Activated CD4-positive, alpha-beta T cell treated with anti-CD3 and anti-CD28 coated beads, Interleukin-2, amount 50 U/mL, for 24 hours (primary cell): Measurements from ENCODE around the gene TMEFF2.

Experiments
- DNase-seq, 2 donors: peaks; one replicate each; pipeline ENCODE4 v3.0.0-alpha.2; 2020; ENCODE audit warnings: low read depth in 1 of 2, low spot score in 1 of 2

The TMEFF2 gene

GRCh38 chr2:191979221-191979730 is 215.5 kb downstream of the TMEFF2 start:
- no peak for DNase-seq

GRCh38 chr2:191977754-191978153 is 217.0 kb downstream of the TMEFF2 start:
- no peak for DNase-seq

- DNase-seq = no peak
Observed at GRCh38 chr2:191976436-191976835, 218.3 kb downstream of the TMEFF2 start.

GRCh38 chr2:191974676-191975075 is 220.1 kb downstream of the TMEFF2 start:
- no peak for DNase-seq

GRCh38 chr2:191970867-191971266 is 223.9 kb downstream of the TMEFF2 start:
- no peak for DNase-seq

DNA sequence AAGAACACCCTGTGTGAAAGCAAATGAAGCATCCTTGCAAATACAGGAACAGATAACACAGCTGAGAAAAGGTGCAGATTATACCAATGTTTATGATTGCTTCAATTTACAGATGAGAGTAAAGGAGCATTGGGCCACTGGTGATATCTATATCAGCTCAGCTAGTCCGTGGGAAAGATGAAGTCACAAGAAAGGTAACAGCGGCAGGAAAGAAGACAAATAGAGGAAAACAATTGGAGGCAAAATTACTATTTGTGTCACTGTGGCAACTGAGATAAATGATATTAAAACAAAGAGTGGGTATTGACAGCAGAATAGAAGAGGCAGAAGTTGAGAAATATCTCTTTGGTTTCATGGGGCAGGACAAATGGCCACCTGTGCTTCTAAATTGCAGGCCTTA is 226.6 kb downstream of the TMEFF2 start:
- no peak for DNase-seq

- no peak for DNase-seq
Observed at GRCh38 chr2:191965733-191966132, 229.0 kb downstream of the TMEFF2 start.

DNA sequence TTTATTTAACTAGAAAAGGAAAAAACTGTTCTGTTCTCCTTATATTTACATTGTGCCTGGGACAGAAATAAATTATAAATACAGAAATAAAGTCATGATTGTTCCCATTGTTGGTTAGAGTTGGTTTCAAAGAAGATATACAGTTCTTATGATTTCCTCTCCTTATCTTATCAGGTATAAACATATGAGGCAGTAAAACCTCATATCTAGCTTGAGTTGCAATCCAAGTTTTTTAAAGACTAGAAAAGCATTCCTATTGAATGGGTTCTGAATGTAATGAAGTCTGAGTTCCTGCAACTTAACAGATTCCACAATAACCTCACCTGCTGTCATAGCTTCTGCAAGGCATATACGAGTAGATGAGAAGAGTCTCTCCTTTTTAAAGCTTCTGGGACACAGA is 233.2 kb downstream of the TMEFF2 start:
- DNase-seq = no peak

GRCh38 chr2:191959209-191959608 is 235.5 kb downstream of the TMEFF2 start:
- DNase-seq = no peak

DNA sequence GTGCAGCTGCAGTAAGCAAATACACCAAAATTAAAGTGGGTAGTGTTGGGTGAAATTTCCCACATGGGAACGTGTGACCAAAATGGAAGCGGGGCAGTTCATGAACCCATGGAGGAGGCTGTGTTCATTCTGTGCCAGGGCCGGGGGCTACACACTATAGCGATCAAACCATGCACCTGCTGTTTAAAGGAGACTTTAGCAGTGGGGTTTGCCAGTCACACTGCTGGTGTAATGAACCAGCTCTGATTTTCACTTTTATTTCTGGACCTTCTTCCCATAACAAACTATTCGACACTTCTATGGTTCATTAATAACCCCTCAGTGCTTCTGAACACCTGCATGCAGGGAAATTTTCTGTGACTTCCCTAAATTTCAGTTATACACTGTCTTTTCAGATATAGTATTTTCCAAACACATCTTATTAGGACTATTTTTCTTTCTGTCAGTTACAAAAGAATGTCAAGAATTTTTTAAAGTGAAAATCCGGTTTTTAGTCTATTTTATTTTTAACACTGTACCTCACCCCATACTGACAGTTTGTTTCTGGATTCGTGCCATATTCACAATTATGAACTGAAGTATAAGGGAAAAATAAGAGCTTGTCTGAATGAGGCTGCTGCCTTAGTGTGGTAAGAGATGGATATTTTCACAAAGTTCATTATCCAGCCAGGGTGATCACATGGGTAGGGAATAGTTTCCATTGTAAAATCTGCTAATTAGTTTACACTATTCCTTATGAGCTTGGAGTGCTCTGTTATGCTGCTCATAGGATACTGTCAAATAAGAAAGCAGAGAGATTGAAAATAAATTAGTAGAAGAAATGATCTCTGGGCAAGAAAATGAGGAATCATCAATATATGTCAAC is 236.5 kb downstream of the TMEFF2 start:
- no peak for DNase-seq

DNA sequence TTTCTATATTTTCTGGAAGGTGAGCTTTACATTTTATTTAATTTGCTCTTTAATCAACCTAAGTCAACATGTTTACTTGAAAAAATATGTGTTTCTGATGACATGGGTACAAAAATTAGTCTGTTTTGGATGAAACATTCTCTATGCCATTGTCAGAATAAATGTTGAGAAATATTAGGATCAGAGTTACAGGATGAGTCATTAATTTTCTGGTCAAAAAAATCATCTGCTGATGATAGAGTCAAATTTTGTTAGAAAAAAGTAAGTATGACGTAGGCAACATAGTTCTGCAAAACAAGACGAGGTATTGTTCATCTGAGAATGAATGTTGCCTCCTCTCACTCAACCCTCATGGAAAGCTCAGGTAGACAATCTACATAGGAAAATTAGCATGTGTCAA is 240.3 kb downstream of the TMEFF2 start:
- DNase-seq = no peak

DNA sequence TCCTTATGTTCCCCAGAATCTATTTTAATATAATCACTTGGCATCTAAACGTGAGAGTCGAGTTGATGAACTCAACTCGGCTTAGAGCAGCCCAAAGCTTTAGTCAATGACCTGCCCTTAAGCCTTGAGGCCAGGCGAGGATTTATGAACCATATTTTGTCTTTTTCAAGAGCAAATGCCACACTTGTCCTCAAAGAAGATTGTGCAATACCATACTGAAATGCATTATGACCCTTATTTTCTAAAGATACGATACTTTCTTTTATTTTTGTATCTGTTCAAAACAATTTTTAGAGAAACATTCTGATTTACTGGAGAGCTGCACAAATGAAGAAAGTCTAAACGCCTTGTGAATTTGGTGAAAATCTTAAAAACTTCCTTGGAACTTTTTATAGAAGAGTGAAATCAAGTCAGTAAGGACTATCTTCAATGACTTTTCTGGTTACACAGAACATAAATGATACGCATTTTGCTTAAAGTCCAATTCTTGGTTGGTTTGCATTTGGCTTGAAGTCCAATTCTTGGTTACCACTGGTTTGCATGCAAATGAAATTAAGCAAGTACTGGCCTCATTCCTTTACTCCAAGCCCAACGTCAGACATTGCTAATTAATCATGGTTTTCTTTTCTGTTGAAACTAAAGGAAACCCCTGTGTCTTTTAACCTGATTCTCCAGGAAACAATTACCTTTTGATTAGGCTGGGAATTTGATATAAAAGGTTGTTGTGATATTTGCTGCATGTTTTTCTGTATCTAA is 242.0 kb downstream of the TMEFF2 start:
- DNase-seq = no peak

GRCh38 chr2:191951832-191952231 is 242.9 kb downstream of the TMEFF2 start:
- no peak for DNase-seq

- no peak for DNase-seq
Observed at GRCh38 chr2:191951376-191951775, 243.4 kb downstream of the TMEFF2 start.

DNA sequence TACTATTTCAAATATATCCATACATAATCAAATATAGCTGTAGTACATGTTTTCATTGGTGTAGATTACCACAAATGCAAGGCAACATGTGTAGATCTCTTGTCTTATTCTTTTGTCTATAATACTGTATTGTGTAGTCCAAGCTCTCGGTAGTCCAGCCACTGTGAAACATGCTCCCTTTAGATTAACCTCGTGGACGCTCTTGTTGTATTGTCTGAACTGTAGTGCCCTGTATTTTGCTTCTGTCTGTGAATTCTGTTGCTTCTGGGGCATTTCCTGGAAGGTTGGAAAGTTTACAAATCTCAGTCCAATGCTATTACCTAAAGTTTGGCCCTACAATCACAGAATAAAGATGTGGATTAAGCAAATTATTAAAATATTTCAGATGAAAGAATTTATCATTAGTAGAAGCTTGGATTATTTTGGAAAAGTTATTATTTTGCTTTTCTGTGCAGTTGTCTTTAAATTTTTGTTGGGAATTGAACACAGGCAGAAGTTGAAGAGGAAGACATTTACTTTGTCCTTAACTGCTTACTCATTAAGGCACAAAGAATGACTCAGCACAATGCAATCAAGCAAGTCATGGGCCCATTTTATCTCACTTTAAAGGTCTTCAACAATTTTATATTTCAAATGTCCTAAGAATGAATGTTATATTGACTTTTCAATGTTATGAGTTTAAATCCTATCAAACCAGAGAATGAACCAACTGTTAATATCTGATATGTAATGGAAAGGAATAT is 244.4 kb downstream of the TMEFF2 start:
- DNase-seq = no peak

DNA sequence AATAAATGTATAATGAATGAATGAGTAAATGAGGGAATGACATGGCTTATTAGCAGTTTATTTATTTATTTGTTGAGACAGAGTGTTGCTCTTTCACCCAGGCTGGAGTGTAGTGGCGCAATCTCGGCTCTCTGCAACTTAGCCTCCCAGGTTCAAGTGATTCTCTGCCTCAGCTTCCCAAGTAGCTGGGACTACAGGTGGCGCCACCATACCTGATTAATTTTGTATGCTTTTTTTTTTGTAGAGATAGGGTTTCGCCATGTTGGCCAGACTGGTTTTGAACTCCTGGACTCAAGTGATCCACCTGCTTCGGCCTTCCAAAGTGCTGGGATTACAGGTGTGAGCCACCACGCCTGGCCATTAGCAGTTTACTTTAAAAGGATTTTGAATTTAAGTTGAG is 247.5 kb downstream of the TMEFF2 start:
- DNase-seq = no peak

GRCh38 chr2:191946471-191947182 is 248.1 kb downstream of the TMEFF2 start:
- no peak for DNase-seq

DNA sequence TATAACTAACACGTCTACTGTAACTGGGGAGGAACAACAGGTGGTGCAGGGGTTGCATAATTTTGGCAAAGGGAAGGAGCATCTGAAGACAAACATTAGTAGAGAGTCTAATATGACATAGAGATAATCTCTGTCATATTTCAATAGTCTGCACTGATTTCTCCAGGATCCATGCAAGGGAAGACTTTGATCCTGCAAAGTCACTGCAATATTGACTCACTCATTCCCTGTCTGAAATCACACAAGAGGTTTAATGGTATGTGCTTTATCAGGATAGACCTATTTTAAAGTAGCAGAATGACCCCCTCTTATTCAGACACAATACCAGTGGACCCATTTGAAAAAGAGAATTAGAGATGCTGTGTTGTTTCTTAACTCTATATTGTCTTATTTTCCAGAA is 249.1 kb downstream of the TMEFF2 start:
- DNase-seq = no peak

- no peak for DNase-seq
Observed at GRCh38 chr2:191942739-191943103, 252.0 kb downstream of the TMEFF2 start.

DNA sequence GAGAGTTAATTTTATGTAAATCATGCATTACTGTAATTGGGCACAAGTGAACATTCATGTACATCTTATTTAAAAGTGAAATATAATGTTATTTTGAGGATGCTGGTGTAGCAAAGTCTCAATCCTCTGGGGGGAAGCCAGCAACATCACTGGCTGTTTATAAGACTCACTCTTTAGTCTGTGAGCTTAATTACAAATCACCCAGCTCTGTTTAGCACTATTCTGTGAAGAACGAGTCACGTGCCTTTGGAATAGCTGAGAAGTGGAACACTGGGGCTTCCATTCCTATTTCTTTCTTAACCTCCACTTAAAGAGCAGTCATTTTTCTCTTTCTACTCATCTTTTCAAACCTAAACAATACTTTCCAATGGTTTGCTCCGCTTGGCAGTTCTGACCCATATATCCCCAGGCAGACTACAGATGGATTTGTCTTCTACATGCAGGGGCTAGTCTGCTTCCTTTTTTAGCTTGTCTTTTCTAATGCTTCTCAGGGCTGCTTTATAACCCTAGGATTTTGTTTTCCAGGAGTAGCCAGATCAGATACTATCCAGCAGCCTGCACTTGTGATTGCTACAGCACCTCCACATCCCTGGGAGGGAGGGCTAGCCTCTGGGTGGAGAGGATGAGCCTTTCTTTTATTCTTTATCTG is 252.5 kb downstream of the TMEFF2 start:
- no peak for DNase-seq
